H1 (cell line): Measurements from ENCODE around the gene MAPRE2. TPM values are rescaled to one million over a fixed set of nuclear protein-coding genes. Genes with fewer than 3 reads are reported as not detected.

Experiments
- CTCF ChIA-PET: fragments of 300-600 bp; sonication (Branson Sonifier 250); formaldehyde crosslinking; loops from one replicate; lab custom pipeline; 2021; ENCODE audit not compliant: partially characterized antibody; lab: Charles Lee
- POLR2A ChIA-PET: fragments of 300-600 bp; sonication (Branson Sonifier 250); formaldehyde crosslinking; loops from one replicate; lab custom pipeline; 2021; ENCODE audit warnings: inconsistent platforms; ENCODE audit not compliant: partially characterized antibody; lab: Charles Lee
- DNase-seq, 2 experiments: peaks; one replicate each; pipeline versions ENCODE4 v3.0.0 to v3.0.0-alpha.2; 2010 to 2022; ENCODE audit warnings: low spot score in 2 of 2, low read depth in 1 of 2, mixed read lengths in 1 of 2
- FAIRE-seq: peaks from 2 replicates; lab custom pipeline; 2011; peaks lifted over from hg19 to GRCh38; lab: Jason Lieb, UNC
- H2AFZ ChIP-seq: 2 replicates; pipeline ENCODE4 v1.8.1; 2012; ENCODE audit warnings: low read length, inconsistent platforms
- H2AK5ac ChIP-seq: 2 replicates; pipeline ENCODE4 v1.6.1; 2013; ENCODE audit warnings: low read depth, low read length
- H2BK120ac ChIP-seq: replicated peaks from 2 replicates; pipeline ENCODE3; 2013; ENCODE audit warnings: low read depth, low read length, inconsistent platforms
- H2BK12ac ChIP-seq: 2 replicates; pipeline ENCODE4 v1.6.1; 2013; ENCODE audit warnings: low read depth, low read length
- H2BK15ac ChIP-seq: 2 replicates; pipeline ENCODE4 v1.6.1; 2013; ENCODE audit warnings: low read length
- H2BK20ac ChIP-seq: 2 replicates; pipeline ENCODE4 v1.6.1; 2013; ENCODE audit warnings: low read length
- H2BK5ac ChIP-seq: 2 replicates; pipeline ENCODE4 v1.6.1; 2013; ENCODE audit warnings: low read depth, low read length
- H3K14ac ChIP-seq: 2 replicates; pipeline ENCODE4 v1.6.1; 2013; ENCODE audit warnings: inconsistent platforms; ENCODE audit not compliant: insufficient read length
- H3K18ac ChIP-seq: 2 replicates; pipeline ENCODE4 v1.6.1; 2013; ENCODE audit warnings: low read length; ENCODE audit errors: extremely low read depth
- H3K23ac ChIP-seq: 2 replicates; pipeline ENCODE4 v1.6.1; 2013; ENCODE audit warnings: inconsistent platforms; ENCODE audit not compliant: insufficient read length
- H3K23me2 ChIP-seq: 2 replicates; pipeline ENCODE4 v1.6.1; 2013; ENCODE audit warnings: low read depth, low read length
- H3K27ac ChIP-seq: 2 replicates; pipeline ENCODE4 v1.6.1; 2011; ENCODE audit warnings: low read depth, low read length, inconsistent platforms
- H3K27me3 ChIP-seq, 4 experiments: replicated peaks in 1 of 4; 1 replicate in 1 of 4; 2 replicates in 3 of 4; pipeline versions ENCODE4 v1.6.1 to v1.8.1; 2011 to 2013; ENCODE audit warnings: low read length in 3 of 4, mild to moderate bottlenecking in 3 of 4, inconsistent platforms in 2 of 4, mixed read lengths in 2 of 4, moderate library complexity in 1 of 4; ENCODE audit not compliant: control insufficient read depth in 3 of 4, insufficient read depth in 3 of 4; ENCODE audit errors: extremely low read depth in 1 of 4
- H3K36me3 ChIP-seq, 4 experiments: 2 replicates each; pipeline versions ENCODE4 v1.6.1 to v1.8.1; 2011 to 2013; ENCODE audit warnings: mild to moderate bottlenecking in 4 of 4, low read length in 3 of 4, moderate library complexity in 2 of 4, control low read depth in 1 of 4, inconsistent platforms in 1 of 4; ENCODE audit not compliant: insufficient read depth in 4 of 4, control insufficient read depth in 2 of 4
- H3K4ac ChIP-seq: replicated peaks from 2 replicates; pipeline ENCODE3; 2013; ENCODE audit warnings: low read length, low read depth, mixed read lengths, inconsistent platforms; ENCODE audit not compliant: insufficient read length
- H3K4me1 ChIP-seq, 4 experiments: replicated peaks in 1 of 4; 1 replicate in 1 of 4; 2 replicates in 3 of 4; pipeline versions ENCODE4 v1.6.1 to v1.8.1; 2011 to 2013; ENCODE audit warnings: low read length in 3 of 4, inconsistent platforms in 2 of 4, mixed read lengths in 1 of 4; ENCODE audit not compliant: insufficient read depth in 4 of 4, control insufficient read depth in 3 of 4
- H3K4me2 ChIP-seq, 2 experiments: 2 replicates each; pipeline versions ENCODE4 v1.6.1 to v1.8.1; 2011 to 2013; ENCODE audit warnings: low read depth in 2 of 2, low read length in 2 of 2, control low read depth in 1 of 2, inconsistent platforms in 1 of 2, mild to moderate bottlenecking in 1 of 2; ENCODE audit not compliant: insufficient read depth in 1 of 2
- H3K4me3 ChIP-seq, 4 experiments: fragments of 200-600, 300-600 bp in 1 of 4; sonication (generic), shearing (Covaris generic), sonication (Bioruptor Twin) in 1 of 4; 2 replicates each; pipeline versions ENCODE4 v1.5.1 to v1.8.1; 2011 to 2016; ENCODE audit warnings: low read length in 4 of 4, low read depth in 3 of 4, control low read depth in 2 of 4, inconsistent platforms in 2 of 4, mild to moderate bottlenecking in 2 of 4, mixed read lengths in 1 of 4, moderate library complexity in 1 of 4; ENCODE audit not compliant: insufficient read depth in 2 of 4; ENCODE audit errors: extremely low read depth in 1 of 4
- H3K56ac ChIP-seq: replicated peaks from 2 replicates; pipeline ENCODE3; 2013; ENCODE audit warnings: low read depth, mild to moderate bottlenecking, mixed read lengths, low read length, inconsistent platforms; ENCODE audit not compliant: insufficient read length
- H3K79me1 ChIP-seq: 2 replicates; pipeline ENCODE4 v1.6.1; 2013; ENCODE audit warnings: low read depth, low read length, control low read depth
- H3K79me2 ChIP-seq, 2 experiments: 2 replicates each; pipeline versions ENCODE4 v1.6.1 to v1.8.1; 2012 to 2013; ENCODE audit warnings: low read length in 2 of 2, mild to moderate bottlenecking in 2 of 2, inconsistent platforms in 1 of 2; ENCODE audit not compliant: insufficient read depth in 2 of 2, control insufficient read depth in 1 of 2
- H3K9ac ChIP-seq, 4 experiments: replicated peaks in 1 of 4; 1 replicate in 1 of 4; 2 replicates in 3 of 4; pipeline versions ENCODE4 v1.6.1 to v1.8.1; 2011 to 2013; ENCODE audit warnings: low read depth in 3 of 4, low read length in 3 of 4, control low read depth in 2 of 4, mild to moderate bottlenecking in 2 of 4, moderate library complexity in 2 of 4, inconsistent platforms in 1 of 4; ENCODE audit errors: extremely low read depth in 1 of 4
- H3K9me3 ChIP-seq, 2 experiments: 2 replicates each; pipeline versions ENCODE4 v1.6.1 to v1.8.1; 2012 to 2013; ENCODE audit warnings: mild to moderate bottlenecking in 2 of 2, moderate library complexity in 2 of 2, control low read depth in 1 of 2, inconsistent platforms in 1 of 2, low read depth in 1 of 2, low read length in 1 of 2, mixed read lengths in 1 of 2; ENCODE audit not compliant: insufficient read depth in 2 of 2
- H4K20me1 ChIP-seq, 2 experiments: replicated peaks in 1 of 2; 2 replicates each; pipeline versions ENCODE3 to v1.8.1; 2011 to 2013; ENCODE audit warnings: inconsistent platforms in 2 of 2, low read length in 2 of 2, mild to moderate bottlenecking in 1 of 2; ENCODE audit not compliant: insufficient read depth in 2 of 2, control insufficient read depth in 1 of 2
- H4K5ac ChIP-seq: 2 replicates; pipeline ENCODE4 v1.6.1; 2013; ENCODE audit warnings: low read length, low read depth, mixed read lengths, inconsistent platforms; ENCODE audit not compliant: insufficient read length
- H4K8ac ChIP-seq: 2 replicates; pipeline ENCODE4 v1.8.0; 2013; ENCODE audit warnings: mild to moderate bottlenecking, moderate library complexity, low read length, inconsistent platforms; ENCODE audit not compliant: insufficient read depth; ENCODE audit errors: extremely low read depth
- H4K91ac ChIP-seq: replicated peaks from 2 replicates; pipeline ENCODE3; 2013; ENCODE audit warnings: low read length, mixed read lengths, inconsistent platforms; ENCODE audit not compliant: insufficient read length
- BCL11A ChIP-seq, 2 experiments: IDR thresholded peaks; one replicate each; pipeline ENCODE4 v1.6.1; 2011; ENCODE audit warnings: low read depth in 2 of 2, low read length in 2 of 2, mild to moderate bottlenecking in 2 of 2
- CBX5 ChIP-seq: fragments of 300-800, 300-1000 bp; sonication (generic); IDR thresholded peaks from 2 replicates; pipeline ENCODE4 v1.7.1; 2016; ENCODE audit warnings: antibody characterized with exemption, low read length, low read depth
- CTBP2 ChIP-seq: IDR thresholded peaks from 2 replicates; pipeline ENCODE4 v1.7.0; 2011; ENCODE audit warnings: borderline replicate concordance, mild to moderate bottlenecking, moderate library complexity, mixed read lengths, low read length; ENCODE audit not compliant: insufficient read depth, insufficient read length
- FOSL1 ChIP-seq: IDR thresholded peaks from 2 replicates; pipeline ENCODE4 v1.6.1; 2011; ENCODE audit warnings: mild to moderate bottlenecking, low read depth, low read length, moderate library complexity; ENCODE audit not compliant: insufficient read depth
- JUN ChIP-seq: IDR thresholded peaks from 2 replicates; pipeline ENCODE4 v1.6.1; 2011; ENCODE audit warnings: low read depth, mild to moderate bottlenecking, improper control_type of control experiment, low read length
- KDM4A ChIP-seq: IDR thresholded peaks from one replicate; pipeline ENCODE4 v1.7.1; 2012; ENCODE audit warnings: low read depth, mild to moderate bottlenecking, moderate library complexity, low read length, inconsistent platforms; ENCODE audit not compliant: severe bottlenecking
- KDM5A ChIP-seq: fragments of 200-600 bp; IDR thresholded peaks from 2 replicates; pipeline ENCODE4 v1.7.1; 2012; ENCODE audit warnings: mild to moderate bottlenecking, low read length, inconsistent platforms, mixed read lengths
- RAD21 ChIP-seq, 2 experiments: IDR thresholded peaks in 1 of 2; conservative IDR thresholded peaks in 1 of 2; 2 replicates each; pipeline ENCODE4 v1.6.1; 2011; ENCODE audit warnings: low read depth in 2 of 2, low read length in 2 of 2, improper control_type of control experiment in 1 of 2, inconsistent platforms in 1 of 2, mild to moderate bottlenecking in 1 of 2, moderate library complexity in 1 of 2
- RNF2 ChIP-seq: fragments of 200-900, 300-1000 bp; sonication (generic); IDR thresholded peaks from 2 replicates; pipeline ENCODE4 v1.7.1; 2016; ENCODE audit warnings: borderline replicate concordance, low read depth, mild to moderate bottlenecking, antibody characterized with exemption, low read length; ENCODE audit not compliant: poor library complexity, severe bottlenecking; ENCODE audit errors: missing control alignments
- SAP30 ChIP-seq: fragments of 300-600 bp; sonication (generic); IDR thresholded peaks from 2 replicates; pipeline ENCODE4 v1.7.1; 2012; ENCODE audit warnings: low read length, moderate library complexity, mild to moderate bottlenecking, inconsistent platforms; ENCODE audit not compliant: insufficient read depth, insufficient replicate concordance
- TAF7 ChIP-seq: optimal IDR thresholded peaks from 2 replicates; pipeline ENCODE3; 2011; ENCODE audit warnings: low read depth, mild to moderate bottlenecking, inconsistent platforms, low read length, moderate library complexity, borderline replicate concordance
- TBP ChIP-seq: IDR thresholded peaks from 2 replicates; pipeline ENCODE4 v1.6.1; 2011; ENCODE audit warnings: low read depth, low read length, improper control_type of control experiment
- TCF12 ChIP-seq: IDR thresholded peaks from 2 replicates; pipeline ENCODE4 v1.6.1; 2011; ENCODE audit warnings: low read depth, mild to moderate bottlenecking, low read length
- WGBS, 2 experiments: shearing (Covaris generic) in 1 of 2; methylation state at CpG; one replicate each; pipeline versions ENCODE4 v1.1.6 to v1.1.7; 2013 to 2015; ENCODE audit warnings: low lambda C conversion rate in 2 of 2, mixed read lengths in 2 of 2, inconsistent platforms in 1 of 2, low coverage in 1 of 2, missing lambda C conversion rate in 1 of 2; ENCODE audit not compliant: insufficient replicate concordance in 2 of 2, insufficient coverage in 1 of 2, insufficient read length in 1 of 2; ENCODE audit errors: extremely low coverage in 1 of 2, missing lambda C conversion rate in 1 of 2; 5-methylcytosine and 5-hydroxymethylcytosine counted together
- polyA plus RNA-seq, 7 experiments: library from polyadenylated mRNA; depleted of rRNA in 3 of 7; stranded (reverse) in 5 of 7; unstranded in 2 of 7; fragments of >200 nt in 5 of 7; fragments of 200-250 nt in 2 of 7; gene quantifications; 1 replicate in 5 of 7; 2 replicates in 1 of 7; 4 replicates in 1 of 7; pipeline versions ENCODE4 v1.2.1 to v1.2.3, GENCODE V29; 2011 to 2013; ENCODE audit warnings: missing spikeins in 2 of 7, mixed read lengths in 2 of 7
- total RNA-seq: library from RNA; stranded (reverse); fragmentation: NEBNext Ultra II Directional; extraction: Animal tissue kit (Norgen Biotek cat#: 25700); gene quantifications from 2 replicates; pipeline ENCODE4 v1.2.1, GENCODE V29; 2021

MAPRE2 gene
- total and polyA plus RNA-seq, 2 of the 8 experiments (the other 6 are each of a cell fraction or from before 2014, with no cell fraction given): 32.6 to 33.1 TPM

DNA sequence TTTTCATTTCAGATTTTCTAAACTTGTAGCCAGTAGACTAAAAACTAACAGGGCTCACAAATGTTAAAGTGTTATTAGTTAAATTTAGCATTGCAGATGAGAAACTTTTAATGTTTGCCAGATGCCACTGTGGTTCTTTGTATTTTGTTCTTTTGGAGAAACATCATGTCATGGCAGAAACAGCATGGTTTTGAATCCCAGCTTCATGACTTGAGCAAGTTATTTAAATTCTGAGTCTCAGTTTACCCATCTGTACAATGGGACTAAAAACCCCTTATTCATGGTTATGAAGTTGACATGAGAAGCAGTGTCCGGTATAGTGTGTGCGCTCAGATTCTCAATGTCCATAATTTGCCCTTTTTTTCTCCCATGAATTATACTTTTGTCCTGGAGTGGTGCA, 56.5 kb downstream of the MAPRE2 start:
- no peaks in the 10 kb centered on the region for H3K79me2 ChIP-seq
- no peaks in the 10 kb centered on the region for H3K4me1 ChIP-seq
- H4K91ac ChIP-seq: no peak overlapping the region
- H3K23me2 ChIP-seq: no peaks in the 10 kb centered on the region
- H3K9me3 ChIP-seq: no peaks in the 10 kb centered on the region
- H3K4me3 ChIP-seq: no peak overlapping the region
- H2BK12ac ChIP-seq: no peak overlapping the region
- H3K18ac ChIP-seq: no peak overlapping the region
- H2BK5ac ChIP-seq: no peak overlapping the region
- H3K56ac ChIP-seq: no peak overlapping the region
- no peak overlapping the region for H2AFZ ChIP-seq
- H3K79me1 ChIP-seq: no peaks in the 10 kb centered on the region; the same call in 1 of the 2 replicates
- peaks cover 0 to 1% of the 10 kb centered on the region in 2 experiments for H4K20me1 ChIP-seq
- ChIA-PET POLR2A (interaction anchor here (0.7 to 0.9 kb wide), 2 partner anchors 25 to 56 kb away, joined by 3 read pairs; no protein-coding TSS in a partner anchor), CTCF (interaction anchor here (0.6 to 2.2 kb wide), 3 partner anchors 21 to 29 kb away, joined by 3 to 6 read pairs (median 4); no protein-coding TSS in a partner anchor)
- no peak overlapping the region for H2BK20ac ChIP-seq
- H2BK15ac ChIP-seq: no peak overlapping the region
- no peak overlapping the region for H3K27ac ChIP-seq
- H4K8ac ChIP-seq: no peak overlapping the region
- 93% methylated on average over 2 of the region's 2 CpGs; no CpG with 5 or more reads in 1 of the 2 experiments for WGBS, 2 experiments
- no peak overlapping the region for H3K9ac ChIP-seq
- no peak overlapping the region for H3K4me2 ChIP-seq
- no peak for FAIRE-seq
- no peaks in the 10 kb centered on the region for H3K36me3 ChIP-seq
- H3K27me3 ChIP-seq: no peaks in the 10 kb centered on the region
- H3K14ac ChIP-seq: no peak overlapping the region
- no peak overlapping the region for H3K23ac ChIP-seq
- H3K4ac ChIP-seq: no peak overlapping the region
- no peak overlapping the region for H4K5ac ChIP-seq
- no peak overlapping the region for H2BK120ac ChIP-seq
- no peak for DNase-seq
- no peak overlapping the region for H2AK5ac ChIP-seq
- no peak for TF ChIP-seq KDM5A
- TF ChIP-seq TBP: no peak
- TF ChIP-seq RAD21 (IDR thresholded peaks at IDR 0.05 in 1 of 2, conservative IDR thresholded peaks at IDR 0.05 in 1 of 2; ENCODE audit: low read depth in 2 of 2, low read length in 2 of 2): no peak
- TF ChIP-seq JUN: no peak
- no peak for TF ChIP-seq FOSL1
- no peak for TF ChIP-seq RNF2
- TF ChIP-seq SAP30: no peak
- TF ChIP-seq CBX5: no peak
- no peak for TF ChIP-seq BCL11A (IDR thresholded peaks at IDR 0.05; ENCODE audit: low read depth in 2 of 2, low read length in 2 of 2)
- no peak for TF ChIP-seq TCF12
- TF ChIP-seq TAF7: no peak
- no peak for TF ChIP-seq KDM4A
- no peak for TF ChIP-seq CTBP2
